Ureter (tissue), 1 donor: ENCODE data around the gene ARHGAP18. TPM values are rescaled to one million over a fixed set of nuclear protein-coding genes. Genes with fewer than 3 reads are reported as not detected.
"Not testable (repeated sequence)": the region's sequence is repeated elsewhere in the genome, so short reads cannot be mapped to it uniquely, and the experiment has no call there.

Experiments
- DNase-seq: peaks from one replicate; pipeline ENCODE4 v3.0.0-alpha.2; 2020; ENCODE audit warnings: low spot score
- total RNA-seq: library from RNA; stranded (reverse); gene quantifications from one replicate; pipeline ENCODE4 v1.2.4, GENCODE V29; 2023
- donor health status: DM: yes; HTN: yes; CAD: no.

The ARHGAP18 gene
- total RNA-seq, 1 donor from 2014 or later = 15.6 TPM

GRCh38 chr6:129583866-129584265, 126.1 kb downstream of the ARHGAP18 start:
- no peak for DNase-seq

- no peak for DNase-seq
Measured at GRCh38 chr6:129578315-129578714, 131.7 kb downstream of the ARHGAP18 start.

- DNase-seq = no peak
Measured at GRCh38 chr6:129577691-129578090, 132.3 kb downstream of the ARHGAP18 start.

- DNase-seq = no peak
Measured at GRCh38 chr6:129576456-129576855, 133.5 kb downstream of the ARHGAP18 start.

- DNase-seq = no peak
Measured at GRCh38 chr6:129575378-129576118, 134.4 kb downstream of the ARHGAP18 start.

- DNase-seq = not testable (repeated sequence)
Measured at GRCh38 chr6:129574605-129575004, 135.4 kb downstream of the ARHGAP18 start.

- not testable (repeated sequence) for DNase-seq
Measured at GRCh38 chr6:129570929-129571328, 139.0 kb downstream of the ARHGAP18 start.

GRCh38 chr6:129568015-129568414, 142.0 kb downstream of the ARHGAP18 start:
- DNase-seq = no peak

GRCh38 chr6:129567374-129567773, 142.6 kb downstream of the ARHGAP18 start:
- no peak for DNase-seq

GRCh38 chr6:129565811-129566210, 144.2 kb downstream of the ARHGAP18 start:
- no peak for DNase-seq

GRCh38 chr6:129565366-129565765, 144.6 kb downstream of the ARHGAP18 start:
- DNase-seq = no peak

- no peak for DNase-seq
Measured at GRCh38 chr6:129558248-129558647, 151.7 kb downstream of the ARHGAP18 start.

GRCh38 chr6:129555206-129555832, 154.7 kb downstream of the ARHGAP18 start:
- no peak for DNase-seq

GRCh38 chr6:129552413-129552812, 157.6 kb downstream of the ARHGAP18 start:
- DNase-seq = no peak

GRCh38 chr6:129551486-129551885, 158.5 kb downstream of the ARHGAP18 start:
- no peak for DNase-seq

GRCh38 chr6:129546702-129547101, 163.3 kb downstream of the ARHGAP18 start:
- DNase-seq = no peak

- no peak for DNase-seq
Measured at GRCh38 chr6:129544892-129545612, 164.9 kb downstream of the ARHGAP18 start.

GRCh38 chr6:129543981-129544380, 166.0 kb downstream of the ARHGAP18 start:
- DNase-seq = no peak

GRCh38 chr6:129542705-129543104, 167.3 kb downstream of the ARHGAP18 start:
- DNase-seq = no peak

- DNase-seq = no peak
Measured at GRCh38 chr6:129539032-129539431, 170.9 kb downstream of the ARHGAP18 start.

GRCh38 chr6:129536271-129536670, 173.7 kb downstream of the ARHGAP18 start:
- DNase-seq = no peak

GRCh38 chr6:129534926-129535325, 175.1 kb downstream of the ARHGAP18 start:
- no peak for DNase-seq
